ENCODE results near the gene DOCK4.

DNA sequence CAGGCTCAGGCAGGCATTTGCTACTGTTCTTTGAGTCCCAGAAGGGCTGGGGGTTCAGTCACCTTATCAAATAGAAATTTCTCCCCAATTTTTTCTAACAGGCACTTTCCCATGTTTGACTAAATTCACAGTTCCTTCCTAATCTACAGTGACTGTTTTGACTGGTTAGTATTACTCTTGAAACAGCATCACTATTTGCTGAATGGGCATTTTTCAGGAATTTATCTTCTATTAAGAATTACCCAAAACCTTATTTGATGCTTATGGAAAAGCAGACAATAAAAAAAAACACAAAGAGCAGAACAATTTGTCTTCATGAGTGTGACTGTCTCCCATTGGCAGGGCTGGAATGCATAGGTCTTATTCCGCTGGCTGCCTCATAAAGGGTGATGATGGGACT, 269.0 kb downstream of the DOCK4 start:
- TF ChIP-seq, protein P1, sequence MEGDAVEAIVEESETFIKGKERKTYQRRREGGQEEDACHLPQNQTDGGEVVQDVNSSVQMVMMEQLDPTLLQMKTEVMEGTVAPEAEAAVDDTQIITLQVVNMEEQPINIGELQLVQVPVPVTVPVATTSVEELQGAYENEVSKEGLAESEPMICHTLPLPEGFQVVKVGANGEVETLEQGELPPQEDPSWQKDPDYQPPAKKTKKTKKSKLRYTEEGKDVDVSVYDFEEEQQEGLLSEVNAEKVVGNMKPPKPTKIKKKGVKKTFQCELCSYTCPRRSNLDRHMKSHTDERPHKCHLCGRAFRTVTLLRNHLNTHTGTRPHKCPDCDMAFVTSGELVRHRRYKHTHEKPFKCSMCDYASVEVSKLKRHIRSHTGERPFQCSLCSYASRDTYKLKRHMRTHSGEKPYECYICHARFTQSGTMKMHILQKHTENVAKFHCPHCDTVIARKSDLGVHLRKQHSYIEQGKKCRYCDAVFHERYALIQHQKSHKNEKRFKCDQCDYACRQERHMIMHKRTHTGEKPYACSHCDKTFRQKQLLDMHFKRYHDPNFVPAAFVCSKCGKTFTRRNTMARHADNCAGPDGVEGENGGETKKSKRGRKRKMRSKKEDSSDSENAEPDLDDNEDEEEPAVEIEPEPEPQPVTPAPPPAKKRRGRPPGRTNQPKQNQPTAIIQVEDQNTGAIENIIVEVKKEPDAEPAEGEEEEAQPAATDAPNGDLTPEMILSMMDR (IDR thresholded peaks at IDR 0.05): no peak
- no peak for TF ChIP-seq POLR2A (IDR thresholded peaks at IDR 0.05)
